Lower leg skin (tissue), 4 donors: ENCODE measurements around the gene DLG2. TPM values are rescaled to one million over a fixed set of nuclear protein-coding genes. Genes with fewer than 3 reads are reported as not detected.

Experiments used
- DNase-seq, 2 donors: peaks; one replicate each; pipeline ENCODE4 v3.0.0-alpha.2; 2019; ENCODE audit warnings: low spot score in 2 of 2
- H3K4me3 ChIP-seq: fragments of 200-600 bp; sonication (generic); 2 replicates; pipeline ENCODE4 v1.5.1; 2017; ENCODE audit warnings: mild to moderate bottlenecking, low read depth; ENCODE audit not compliant: poor library complexity, severe bottlenecking
- CTCF ChIP-seq, 3 donors: fragments of 450-650 bp; IDR thresholded peaks; one replicate each; pipeline ENCODE4 v1.5.1; 2016; ENCODE audit warnings: antibody characterized with exemption in 3 of 3, mild to moderate bottlenecking in 3 of 3, moderate library complexity in 2 of 3
- POLR2A ChIP-seq, 2 donors: fragments of 450-650 bp; IDR thresholded peaks; one replicate each; pipeline ENCODE4 v1.6.1; 2016 to 2017; ENCODE audit warnings: antibody characterized with exemption in 2 of 2, mild to moderate bottlenecking in 1 of 2, moderate library complexity in 1 of 2
- WGBS, 2 donors: methylation state at CpG; one replicate each; pipeline ENCODE4 v1.1.5; 2018; 5-methylcytosine and 5-hydroxymethylcytosine counted together
- intact Hi-C: fragments of 100-400 bp; cut with DNase I; formaldehyde crosslinking; loops from one replicate; pipeline ENCODE4 v1.15.0; 2023; ENCODE audit warnings: low total_unique reads
- total RNA-seq, 4 donors: library from RNA; depleted of rRNA; stranded (reverse); fragments of >200 nt; gene quantifications; one replicate each; pipeline ENCODE4 v1.1.0, GENCODE V29; 2016

DLG2 gene
- total RNA-seq, 4 donors from 2014 or later = 37.6 to 68.3 (median 46.0) TPM

GRCh38 chr11:84906995-84907394 is 720.1 kb downstream of the DLG2 start:
- H3K4me3 ChIP-seq = no peak overlapping the region
- 50 to 54% methylated on average over 3 of the region's 3 CpGs for WGBS, 2 donors
- no peak for DNase-seq
- intact Hi-C loops = no loop called here
- TF ChIP-seq CTCF (IDR thresholded peaks at IDR 0.05) (no peak), POLR2A (IDR thresholded peaks at IDR 0.05) (no peak)

- intact Hi-C loops = no loop called here
- TF ChIP-seq CTCF (IDR thresholded peaks at IDR 0.05) = no peak
- no peak for TF ChIP-seq POLR2A (IDR thresholded peaks at IDR 0.05)
- H3K4me3 ChIP-seq = no peak overlapping the region
- 0 to 9% methylated on average over 1 of the region's 1 CpG for WGBS, 2 donors
- DNase-seq = no peak
These were observed 721.7 kb downstream of the DLG2 start for GRCh38 chr11:84905411-84905810.

- H3K4me3 ChIP-seq = no peak overlapping the region
- intact Hi-C loops = no loop called here
- DNase-seq = no peak
- WGBS, 2 donors = 70 to 72% methylated on average over 3 of the region's 3 CpGs
- no peak for TF ChIP-seq CTCF (IDR thresholded peaks at IDR 0.05)
- no peak for TF ChIP-seq POLR2A (IDR thresholded peaks at IDR 0.05)
These were observed 724.7 kb downstream of the DLG2 start for GRCh38 chr11:84902445-84902844.

GRCh38 chr11:84901991-84902390 is 725.2 kb downstream of the DLG2 start:
- no peak for DNase-seq
- H3K4me3 ChIP-seq = no peak overlapping the region
- intact Hi-C loops = no loop called here
- TF ChIP-seq POLR2A (IDR thresholded peaks at IDR 0.05) = no peak
- TF ChIP-seq CTCF (IDR thresholded peaks at IDR 0.05) = no peak
- 54% methylated on average over 1 of the region's 1 CpG for WGBS, 2 donors

- DNase-seq = no peak
- intact Hi-C loops = no loop called here
- no peak overlapping the region for H3K4me3 ChIP-seq
- no peak for TF ChIP-seq CTCF (IDR thresholded peaks at IDR 0.05)
- no peak for TF ChIP-seq POLR2A (IDR thresholded peaks at IDR 0.05)
These were observed 727.4 kb downstream of the DLG2 start for GRCh38 chr11:84899740-84900139.

- intact Hi-C loops = no loop called here
- TF ChIP-seq CTCF (IDR thresholded peaks at IDR 0.05) (no peak), POLR2A (IDR thresholded peaks at IDR 0.05) (no peak)
- WGBS, 2 donors = 92 to 95% methylated on average over 2 of the region's 2 CpGs
- DNase-seq = no peak
- H3K4me3 ChIP-seq = no peak overlapping the region
These were observed 728.0 kb downstream of the DLG2 start for GRCh38 chr11:84899134-84899533.
